Activated CD4-positive, alpha-beta T cell treated with anti-CD3 and anti-CD28 coated beads for 1 hour (primary cell): ENCODE results near the gene COL10A1.
"Not testable (repeated sequence)": the region's sequence is repeated elsewhere in the genome, so short reads cannot be mapped to it uniquely, and the experiment has no call there.

Source experiments
- DNase-seq: peaks from one replicate; pipeline ENCODE4 v3.0.0-alpha.2; 2020

Gene COL10A1

GRCh38 chr6:116118608-116119007, 7.3 kb downstream of the COL10A1 start:
- no peak for DNase-seq

- DNase-seq: no peak
Measured at GRCh38 chr6:116115781-116116180, 10.2 kb downstream of the COL10A1 start.

- no peak for DNase-seq
Measured at GRCh38 chr6:116113386-116113785, 12.5 kb downstream of the COL10A1 start.

- no peak for DNase-seq
Measured at GRCh38 chr6:116111552-116112528, 14.1 kb downstream of the COL10A1 start.

- no peak for DNase-seq
Measured at GRCh38 chr6:116108836-116109235, 17.1 kb downstream of the COL10A1 start.

GRCh38 chr6:116106146-116106545, 19.8 kb downstream of the COL10A1 start:
- no peak for DNase-seq

GRCh38 chr6:116105247-116105646, 20.7 kb downstream of the COL10A1 start:
- DNase-seq: no peak

GRCh38 chr6:116104636-116105035, 21.3 kb downstream of the COL10A1 start:
- no peak for DNase-seq

GRCh38 chr6:116102873-116103272, 23.1 kb downstream of the COL10A1 start:
- DNase-seq: no peak

GRCh38 chr6:116101790-116102189, 24.1 kb downstream of the COL10A1 start:
- DNase-seq: no peak

- no peak for DNase-seq
Measured at GRCh38 chr6:116101302-116101718, 24.6 kb downstream of the COL10A1 start.

- DNase-seq: peak; percentile 71
Measured at GRCh38 chr6:116100419-116101301, 25.3 kb downstream of the COL10A1 start, which contains the start of gene NT5DC1. TSS of gene NT5DC1 (plus strand) at chr6:116100853. CDS start at chr6:116100931, 78 bp downstream.

GRCh38 chr6:116099036-116099435, 26.9 kb downstream of the COL10A1 start:
- no peak for DNase-seq

- DNase-seq: no peak
Measured at GRCh38 chr6:116096979-116097816, 28.7 kb downstream of the COL10A1 start.

GRCh38 chr6:116096048-116096759, 29.7 kb downstream of the COL10A1 start:
- not testable (repeated sequence) for DNase-seq

- DNase-seq: no peak
Measured at GRCh38 chr6:116094041-116094440, 31.9 kb downstream of the COL10A1 start.

- DNase-seq: no peak
Measured at GRCh38 chr6:116090251-116090650, 35.7 kb downstream of the COL10A1 start.

GRCh38 chr6:116088946-116089345, 37.0 kb downstream of the COL10A1 start:
- DNase-seq: no peak

- no peak for DNase-seq
Measured at GRCh38 chr6:116087437-116088027, 38.4 kb downstream of the COL10A1 start.

- no peak for DNase-seq
Measured at GRCh38 chr6:116084284-116084683, 41.6 kb downstream of the COL10A1 start.

- no peak for DNase-seq
Measured at GRCh38 chr6:116083052-116083451, 42.9 kb downstream of the COL10A1 start.
